HG02885 (cell line): ENCODE results near the gene BTN1A1.
A peak's percentile ranks its signal among the peaks of the same experiment; 100 is the strongest.

Experiments
- ATAC-seq: cut with Tn5 transposase; IDR thresholded peaks from one replicate; pipeline ENCODE4 v1.9.1; 2021; ENCODE audit warnings: mild to moderate bottlenecking; ENCODE audit not compliant: unreplicated experiment, poor library complexity

The BTN1A1 gene

GRCh38 chr6:26475823-26476729 is 24.0 kb upstream of the BTN1A1 start:
- ATAC-seq: no peak

GRCh38 chr6:26476896-26477295 is 23.2 kb upstream of the BTN1A1 start:
- no peak for ATAC-seq

GRCh38 chr6:26477426-26477825 is 22.7 kb upstream of the BTN1A1 start:
- no peak for ATAC-seq

GRCh38 chr6:26478100-26478984 is 21.8 kb upstream of the BTN1A1 start:
- ATAC-seq: no peak

- ATAC-seq: no peak
Observed at GRCh38 chr6:26478985-26479278, 21.2 kb upstream of the BTN1A1 start.

- no peak for ATAC-seq
Observed at GRCh38 chr6:26482338-26482737, 17.8 kb upstream of the BTN1A1 start.

- no peak for ATAC-seq
Observed at GRCh38 chr6:26483727-26484126, 16.4 kb upstream of the BTN1A1 start.

GRCh38 chr6:26484161-26484560 is 15.9 kb upstream of the BTN1A1 start:
- ATAC-seq: no peak

- ATAC-seq: no peak
Observed at GRCh38 chr6:26485112-26485780, 14.9 kb upstream of the BTN1A1 start.

- no peak for ATAC-seq
Observed at GRCh38 chr6:26486358-26486757, 13.7 kb upstream of the BTN1A1 start.

GRCh38 chr6:26487466-26487865 is 12.6 kb upstream of the BTN1A1 start:
- ATAC-seq: no peak

GRCh38 chr6:26489996-26490964 is 9.8 kb upstream of the BTN1A1 start:
- no peak for ATAC-seq

GRCh38 chr6:26491604-26492003 is 8.5 kb upstream of the BTN1A1 start:
- no peak for ATAC-seq

GRCh38 chr6:26493258-26493657 is 6.8 kb upstream of the BTN1A1 start:
- no peak for ATAC-seq

GRCh38 chr6:26494117-26494516 is 6.0 kb upstream of the BTN1A1 start:
- ATAC-seq: no peak

- no peak for ATAC-seq
Observed at GRCh38 chr6:26495281-26495680, 4.8 kb upstream of the BTN1A1 start.

- ATAC-seq: no peak
Observed at GRCh38 chr6:26497610-26498009, 2.5 kb upstream of the BTN1A1 start.

- no peak for ATAC-seq
Observed at GRCh38 chr6:26501482-26501986, 1.4 kb downstream of the BTN1A1 start.

GRCh38 chr6:26502165-26502564 is 2.1 kb downstream of the BTN1A1 start:
- peak; percentile 62 for ATAC-seq

GRCh38 chr6:26502626-26503025 is 2.5 kb downstream of the BTN1A1 start:
- no peak for ATAC-seq
